NCI-H1092 treated with DMSO at 0.1 percent for 48 hours (cell line): ENCODE results near the gene ARSK.
A peak's percentile ranks its signal among the peaks of the same experiment; 100 is the strongest.

Source experiments
- DNase-seq: peaks from one replicate; lab custom pipeline; 2025; lab: John Stamatoyannopoulos, UW

ARSK gene

GRCh38 chr5:95649274-95649673 is 94.4 kb downstream of the ARSK start:
- no peak for DNase-seq

GRCh38 chr5:95649842-95650620 is 95.1 kb downstream of the ARSK start:
- peak; percentile 3 for DNase-seq

GRCh38 chr5:95652849-95653248 is 97.9 kb downstream of the ARSK start:
- no peak for DNase-seq

GRCh38 chr5:95654196-95654595 is 99.3 kb downstream of the ARSK start:
- DNase-seq, result no peak
